ENCODE data around the gene RASSF6. TPM values are rescaled to one million over a fixed set of nuclear protein-coding genes. Genes with fewer than 3 reads are reported as not detected.
"Not testable (repeated sequence)": the region's sequence is repeated elsewhere in the genome, so short reads cannot be mapped to it uniquely, and the experiment has no call there.

Gene RASSF6, protein sequence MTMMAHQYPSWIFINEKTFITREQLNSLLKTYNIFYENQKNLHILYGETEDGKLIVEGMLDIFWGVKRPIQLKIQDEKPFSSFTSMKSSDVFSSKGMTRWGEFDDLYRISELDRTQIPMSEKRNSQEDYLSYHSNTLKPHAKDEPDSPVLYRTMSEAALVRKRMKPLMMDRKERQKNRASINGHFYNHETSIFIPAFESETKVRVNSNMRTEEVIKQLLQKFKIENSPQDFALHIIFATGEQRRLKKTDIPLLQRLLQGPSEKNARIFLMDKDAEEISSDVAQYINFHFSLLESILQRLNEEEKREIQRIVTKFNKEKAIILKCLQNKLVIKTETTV
- 2.3 and 3.9 TPM in 2 replicates for total RNA-seq (2014; rRNA removed; shearing (Covaris generic))

DNA sequence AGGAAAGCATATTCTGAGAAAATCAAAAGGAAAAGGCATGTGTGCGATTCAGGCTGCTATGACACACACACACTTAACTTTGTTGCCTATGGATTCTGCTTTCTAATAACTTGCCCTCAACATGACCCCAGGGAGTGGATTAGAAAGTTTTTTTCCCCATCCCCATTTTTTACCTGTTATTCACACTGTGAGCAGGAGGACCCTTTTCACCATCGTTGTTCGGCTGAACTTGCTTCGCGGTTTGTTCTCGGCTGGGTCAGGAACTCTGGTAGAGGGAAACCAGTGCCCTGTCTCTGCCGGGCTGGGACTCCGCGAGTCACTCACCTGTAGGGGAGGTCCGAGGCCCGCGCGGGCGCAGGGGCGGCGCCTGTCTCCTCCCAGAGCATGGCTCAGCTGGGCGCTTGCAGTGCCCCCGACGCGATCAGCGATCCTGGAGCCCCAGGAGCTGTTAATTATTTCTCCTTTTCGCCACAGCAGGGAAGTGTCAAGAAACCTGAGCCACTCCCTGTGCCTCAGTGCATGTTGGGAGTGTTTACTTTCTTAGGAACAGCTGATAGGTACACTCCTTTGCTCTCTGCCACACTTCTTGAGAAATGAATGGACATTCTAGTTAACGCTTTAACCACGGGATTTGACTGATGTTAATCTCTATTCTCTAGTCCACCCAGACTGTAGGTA lies at the start of gene RASSF6:
TSS of gene RASSF6 (minus strand) at position 322 of the 678 bp plus-strand sequence. CDS start 8,641 bp downstream, outside the sequence.
- peak; percentile 96 for DNase-seq (ENCODE audit: low spot score)

GRCh38 chr4:73669410-73670183 lies 49.4 kb upstream of the RASSF6 start:
- no peak for DNase-seq (ENCODE audit: low spot score)

- DNase-seq (ENCODE audit: low spot score) = no peak
These were observed 48.6 kb upstream of the RASSF6 start for GRCh38 chr4:73668782-73669201.

DNA sequence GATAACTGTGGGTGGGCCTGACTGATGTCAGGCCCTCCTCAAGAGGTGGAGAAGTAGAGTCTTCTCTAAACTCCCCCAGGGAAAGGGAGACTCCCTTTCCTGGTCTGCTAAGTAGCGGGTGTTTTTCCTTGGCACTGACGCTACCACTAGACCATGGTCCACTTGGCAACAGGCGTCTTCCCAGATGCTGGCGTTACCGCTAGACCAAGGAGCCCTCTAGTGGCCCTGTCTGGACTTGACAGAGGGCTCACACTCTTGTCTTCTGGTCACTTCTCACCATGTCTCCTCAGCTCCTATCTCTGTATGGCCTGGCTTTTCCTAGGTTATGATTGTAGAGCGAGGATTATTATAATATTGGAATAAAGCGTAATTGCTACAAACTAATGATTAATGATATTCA lies 45.7 kb upstream of the RASSF6 start:
- DNase-seq (ENCODE audit: low spot score) = not testable (repeated sequence)

GRCh38 chr4:73664470-73664869 lies 44.2 kb upstream of the RASSF6 start:
- no peak for DNase-seq (ENCODE audit: low spot score)

GRCh38 chr4:73663576-73663975 lies 43.3 kb upstream of the RASSF6 start:
- DNase-seq (ENCODE audit: low spot score) = no peak

DNA sequence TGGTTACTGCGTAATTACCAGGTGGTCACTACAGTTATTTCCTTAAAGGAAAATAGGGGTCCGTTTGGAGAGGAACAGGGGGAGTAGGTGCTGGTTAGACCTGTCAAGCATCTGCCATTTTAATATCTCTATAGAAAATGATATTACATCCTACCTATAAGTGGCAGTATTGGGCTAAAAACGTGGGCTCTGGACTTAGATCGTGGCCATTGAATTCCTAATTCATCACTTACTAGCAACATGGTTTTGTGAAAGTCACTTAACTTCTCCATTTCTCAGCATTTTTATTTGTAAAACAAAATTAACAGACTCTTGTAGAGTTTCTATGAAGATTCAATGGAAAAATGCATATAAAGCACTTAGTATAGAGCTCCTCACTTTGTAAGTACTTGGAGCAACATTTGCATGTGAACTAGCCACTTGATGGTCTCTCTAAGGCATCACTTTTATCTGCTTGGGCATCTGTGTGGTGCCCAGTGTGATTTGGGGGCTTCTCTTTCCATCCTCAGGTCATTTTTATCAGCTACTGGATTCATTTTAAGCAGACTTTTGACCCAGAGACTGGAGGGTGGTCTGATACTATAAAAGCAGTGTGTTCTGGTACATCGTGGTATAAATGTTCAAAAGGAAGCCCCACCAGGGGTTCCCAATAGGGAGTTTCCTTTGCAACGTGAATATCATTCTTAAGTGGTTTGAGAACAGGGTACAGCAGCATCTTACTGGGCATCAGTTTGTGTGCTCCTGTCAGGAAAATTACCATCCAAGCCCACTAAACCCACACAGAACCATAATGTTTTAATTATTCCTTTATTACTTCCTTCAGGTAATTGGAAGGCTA lies 42.7 kb upstream of the RASSF6 start:
- peak; percentile 71 for DNase-seq (ENCODE audit: low spot score)

DNA sequence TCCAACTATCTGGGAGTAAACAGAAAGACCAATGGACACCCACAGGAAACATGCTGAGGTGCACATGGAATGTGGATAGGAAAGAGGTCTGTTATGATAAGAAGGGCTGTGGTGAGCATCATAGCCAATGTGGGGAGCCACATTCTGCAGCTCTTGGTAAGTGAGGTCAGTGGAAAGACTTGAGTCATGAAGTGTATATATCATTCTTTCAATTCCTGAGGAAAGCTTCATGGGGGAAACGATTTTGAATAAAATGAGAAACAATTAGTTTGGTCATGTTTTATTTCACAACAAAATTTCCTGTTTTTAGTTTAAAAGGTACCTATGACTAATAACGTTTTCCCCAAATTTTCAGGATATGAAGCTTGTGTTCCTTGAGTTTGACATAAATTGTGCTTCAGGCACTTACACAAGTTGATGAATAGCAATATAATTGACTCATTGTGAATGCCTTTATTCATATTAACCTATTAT lies 41.4 kb upstream of the RASSF6 start:
- no peak for DNase-seq (ENCODE audit: low spot score)

GRCh38 chr4:73660808-73661207 lies 40.6 kb upstream of the RASSF6 start:
- no peak for DNase-seq (ENCODE audit: low spot score)

GRCh38 chr4:73653695-73654106 lies 33.5 kb upstream of the RASSF6 start:
- peak; percentile 90 for DNase-seq (ENCODE audit: low spot score)

DNA sequence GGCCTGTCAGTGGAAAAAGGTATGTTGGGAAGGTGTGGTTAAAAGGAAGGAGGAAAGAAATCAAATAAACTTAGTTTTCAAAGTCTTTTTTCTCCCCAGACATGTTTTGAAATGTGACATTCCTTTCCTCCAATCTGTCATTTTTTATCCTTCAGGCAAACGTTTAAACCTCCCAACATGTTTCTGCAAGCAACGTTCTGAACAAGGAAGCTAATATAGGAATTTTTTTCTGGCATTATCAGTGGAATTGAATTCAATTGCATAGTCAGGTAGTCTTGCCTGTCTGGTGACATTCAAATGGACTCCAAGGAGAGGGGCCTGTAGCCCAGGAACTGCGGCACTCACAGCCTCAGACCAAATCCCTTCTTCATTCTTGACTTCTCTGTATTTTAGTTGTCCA lies 30.0 kb upstream of the RASSF6 start:
- no peak for DNase-seq (ENCODE audit: low spot score)

DNA sequence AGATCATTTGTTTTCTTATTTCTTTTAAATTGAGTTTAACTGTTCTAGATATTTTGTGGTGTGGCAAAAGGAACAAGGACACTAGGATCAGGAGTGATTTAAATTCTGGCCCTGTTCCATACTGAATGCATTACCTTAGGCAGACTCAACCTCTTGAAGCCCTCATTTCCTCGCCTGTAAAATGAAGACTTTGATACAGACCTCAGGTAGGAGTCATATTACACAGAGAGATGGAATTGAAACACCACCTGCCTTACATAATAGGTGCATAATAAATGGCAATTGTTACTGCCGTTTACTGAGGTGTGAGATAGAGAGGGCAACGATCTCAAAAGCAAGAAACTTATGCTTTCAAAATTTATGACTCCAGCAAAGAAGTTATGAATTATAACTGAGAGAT lies 28.2 kb upstream of the RASSF6 start:
- DNase-seq (ENCODE audit: low spot score) = no peak

DNA sequence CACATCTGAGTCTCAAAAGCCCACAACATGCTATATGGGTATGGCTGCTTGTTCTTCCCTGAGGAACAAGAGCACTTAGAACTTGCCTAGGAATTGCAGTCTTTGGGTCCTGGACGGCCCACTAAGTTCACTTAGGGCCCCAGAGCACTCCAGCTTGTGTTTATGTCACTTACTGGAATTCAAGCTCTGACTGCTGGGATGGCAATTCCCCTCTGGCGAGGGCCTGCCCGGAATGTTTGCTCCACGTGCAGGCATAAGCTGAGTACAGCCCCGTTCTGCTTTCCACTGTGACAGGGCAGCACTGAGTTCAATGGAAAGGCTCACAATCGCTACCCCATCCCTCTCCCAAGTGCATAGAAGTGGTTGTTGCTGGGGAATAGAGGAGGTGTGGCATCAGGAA lies 25.9 kb upstream of the RASSF6 start:
- no peak for DNase-seq (ENCODE audit: low spot score)

- DNase-seq (ENCODE audit: low spot score) = no peak
These were observed 11.5 kb upstream of the RASSF6 start for GRCh38 chr4:73631565-73632226.

- not testable (repeated sequence) for DNase-seq (ENCODE audit: low spot score)
These were observed 8.6 kb upstream of the RASSF6 start for GRCh38 chr4:73628834-73629233.

DNA sequence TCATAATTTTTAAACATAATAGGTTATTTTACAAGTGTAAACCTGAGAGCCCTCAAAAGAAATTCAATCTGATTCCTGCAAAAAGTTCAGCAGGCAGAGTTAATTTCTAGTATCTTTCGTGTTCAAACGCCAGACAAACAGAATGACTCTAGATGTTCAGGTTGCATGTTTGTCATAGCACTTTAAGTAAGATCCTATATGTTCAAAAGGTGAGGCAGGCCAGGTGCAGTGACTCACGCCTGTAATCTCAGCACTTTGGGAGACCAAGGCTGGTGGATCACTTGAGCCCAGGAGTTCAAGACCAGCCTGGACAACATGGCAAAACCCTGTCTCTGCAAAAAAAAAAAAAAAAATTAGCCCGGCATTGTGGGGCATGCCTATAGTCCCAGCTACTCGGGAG lies 1.1 kb upstream of the RASSF6 start:
- DNase-seq (ENCODE audit: low spot score) = no peak

GRCh38 chr4:73619346-73619745 lies 890 bp downstream of the RASSF6 start:
- no peak for DNase-seq (ENCODE audit: low spot score)

GRCh38 chr4:73617256-73617655 lies 3.0 kb downstream of the RASSF6 start:
- no peak for DNase-seq (ENCODE audit: low spot score)

- peak; percentile 78 for DNase-seq (ENCODE audit: low spot score)
These were observed 4.6 kb downstream of the RASSF6 start for GRCh38 chr4:73615613-73616012.

GRCh38 chr4:73614311-73614867 lies 5.8 kb downstream of the RASSF6 start:
- no peak for DNase-seq (ENCODE audit: low spot score)

Data from HT-29 (cell line).